ENCODE data around the gene ATRNL1. TPM values are rescaled to one million over a fixed set of nuclear protein-coding genes. Genes with fewer than 3 reads are reported as not detected.

ATRNL1 gene
- total RNA-seq, 4 donors from 2014 or later: 0.93 to 19.0 (median 8.7) TPM

DNA sequence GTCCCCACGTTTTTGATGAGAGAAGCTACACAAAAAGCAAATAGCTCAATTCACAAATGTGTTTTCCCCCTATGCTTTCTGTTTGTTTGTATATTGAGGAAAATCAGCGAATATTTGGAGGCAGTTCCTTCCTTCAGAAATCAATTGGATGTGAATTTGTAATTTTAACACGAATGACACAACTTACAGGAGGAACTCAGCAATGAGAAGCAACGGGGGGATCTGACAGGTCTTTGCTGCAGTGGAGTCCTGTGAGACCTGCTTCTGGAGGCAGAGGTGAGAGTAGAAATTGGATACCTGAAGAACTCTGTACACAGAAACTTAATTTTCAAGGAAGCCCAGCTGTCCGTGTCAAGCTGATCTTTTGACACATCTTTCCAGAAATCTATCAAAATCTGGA lies 809.4 kb downstream of the ATRNL1 start:
- ATAC-seq: no peak
- 67 to 74% methylated on average over 5 of the region's 5 CpGs for WGBS, 2 donors (ENCODE audit: low coverage in 1 of 2)
- no peaks in the 10 kb centered on the region for H3K4me1 ChIP-seq
- no peaks in the 10 kb centered on the region for H3K27me3 ChIP-seq
- H3K4me3 ChIP-seq: no peak overlapping the region
- TF ChIP-seq EP300 (IDR thresholded peaks at IDR 0.05) (no peak), POLR2AphosphoS5 (IDR thresholded peaks at IDR 0.05) (no peak), POLR2A (IDR thresholded peaks at IDR 0.05) (no peak)
- TF ChIP-seq, protein P1, sequence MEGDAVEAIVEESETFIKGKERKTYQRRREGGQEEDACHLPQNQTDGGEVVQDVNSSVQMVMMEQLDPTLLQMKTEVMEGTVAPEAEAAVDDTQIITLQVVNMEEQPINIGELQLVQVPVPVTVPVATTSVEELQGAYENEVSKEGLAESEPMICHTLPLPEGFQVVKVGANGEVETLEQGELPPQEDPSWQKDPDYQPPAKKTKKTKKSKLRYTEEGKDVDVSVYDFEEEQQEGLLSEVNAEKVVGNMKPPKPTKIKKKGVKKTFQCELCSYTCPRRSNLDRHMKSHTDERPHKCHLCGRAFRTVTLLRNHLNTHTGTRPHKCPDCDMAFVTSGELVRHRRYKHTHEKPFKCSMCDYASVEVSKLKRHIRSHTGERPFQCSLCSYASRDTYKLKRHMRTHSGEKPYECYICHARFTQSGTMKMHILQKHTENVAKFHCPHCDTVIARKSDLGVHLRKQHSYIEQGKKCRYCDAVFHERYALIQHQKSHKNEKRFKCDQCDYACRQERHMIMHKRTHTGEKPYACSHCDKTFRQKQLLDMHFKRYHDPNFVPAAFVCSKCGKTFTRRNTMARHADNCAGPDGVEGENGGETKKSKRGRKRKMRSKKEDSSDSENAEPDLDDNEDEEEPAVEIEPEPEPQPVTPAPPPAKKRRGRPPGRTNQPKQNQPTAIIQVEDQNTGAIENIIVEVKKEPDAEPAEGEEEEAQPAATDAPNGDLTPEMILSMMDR (IDR thresholded peaks at IDR 0.05): no peak
- H3K9me3 ChIP-seq: no peaks in the 10 kb centered on the region
- no peaks in the 10 kb centered on the region for H3K36me3 ChIP-seq
- no peak overlapping the region for H3K27ac ChIP-seq

DNA sequence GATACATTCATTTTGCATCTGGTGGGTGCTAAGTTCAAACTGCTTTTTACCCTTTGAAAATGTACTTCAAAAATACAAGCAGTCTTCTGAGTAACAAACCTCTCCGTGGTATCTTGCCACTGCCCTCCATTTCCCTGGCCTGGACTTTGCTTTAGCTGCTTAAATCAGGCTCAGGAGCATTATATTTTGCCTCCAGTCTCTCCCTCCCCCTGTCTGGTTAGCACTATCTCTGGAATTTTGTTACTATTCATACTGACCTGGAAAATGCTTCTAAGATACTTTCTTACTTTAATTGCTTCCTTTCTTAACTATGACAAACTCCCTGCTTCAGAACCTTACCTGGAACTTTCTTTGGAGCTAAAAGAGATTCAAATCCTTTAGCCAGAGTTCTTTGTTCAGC lies 810.0 kb downstream of the ATRNL1 start:
- TF ChIP-seq EP300 (IDR thresholded peaks at IDR 0.05): no peak
- no peak for TF ChIP-seq POLR2AphosphoS5 (IDR thresholded peaks at IDR 0.05)
- no peak for TF ChIP-seq POLR2A (IDR thresholded peaks at IDR 0.05)
- TF ChIP-seq, protein P1 (IDR thresholded peaks at IDR 0.05): no peak
- 25 to 50% methylated on average over 1 of the region's 1 CpG for WGBS, 2 donors (ENCODE audit: low coverage in 1 of 2)
- ATAC-seq: no peak

DNA sequence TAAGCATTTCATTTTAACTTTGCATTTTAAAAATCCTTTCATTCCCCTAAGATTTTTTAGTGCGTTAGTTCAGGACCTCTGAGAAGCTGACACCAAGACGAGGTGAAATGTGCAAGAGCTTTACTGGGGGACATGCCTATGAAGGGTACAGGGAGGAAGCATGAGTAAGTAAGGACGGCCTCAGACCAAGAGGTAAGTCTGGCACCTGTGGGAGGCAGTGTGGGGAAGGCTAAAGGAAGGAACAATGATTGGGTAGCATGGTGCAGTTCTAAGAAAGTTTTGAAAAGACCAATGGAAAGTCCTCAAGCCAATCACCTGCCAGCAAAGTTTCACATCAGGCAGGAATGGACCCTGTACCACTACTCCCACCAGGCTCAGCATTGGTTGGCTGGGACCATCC lies 810.7 kb downstream of the ATRNL1 start:
- WGBS, 2 donors (ENCODE audit: low coverage in 1 of 2): 85 to 100% methylated on average over 3 of the region's 3 CpGs
- ATAC-seq: no peak
- H3K27ac ChIP-seq: no peak overlapping the region
- no peaks in the 10 kb centered on the region for H3K36me3 ChIP-seq
- H3K27me3 ChIP-seq: no peaks in the 10 kb centered on the region
- H3K4me1 ChIP-seq: no peaks in the 10 kb centered on the region
- TF ChIP-seq POLR2AphosphoS5 (IDR thresholded peaks at IDR 0.05): no peak
- TF ChIP-seq POLR2A (IDR thresholded peaks at IDR 0.05): no peak
- TF ChIP-seq EP300 (IDR thresholded peaks at IDR 0.05): no peak
- TF ChIP-seq, protein P1 (IDR thresholded peaks at IDR 0.05): no peak
- no peak overlapping the region for H3K4me3 ChIP-seq
- no peaks in the 10 kb centered on the region for H3K9me3 ChIP-seq

More for the DNA sequence above, 810.0 kb downstream of the ATRNL1 start:
- H3K4me3 ChIP-seq: no peak overlapping the region
- H3K27ac ChIP-seq: no peak overlapping the region
- H3K27me3 ChIP-seq: no peaks in the 10 kb centered on the region
- H3K4me1 ChIP-seq: no peaks in the 10 kb centered on the region
- no peaks in the 10 kb centered on the region for H3K36me3 ChIP-seq
- H3K9me3 ChIP-seq: no peaks in the 10 kb centered on the region

DNA sequence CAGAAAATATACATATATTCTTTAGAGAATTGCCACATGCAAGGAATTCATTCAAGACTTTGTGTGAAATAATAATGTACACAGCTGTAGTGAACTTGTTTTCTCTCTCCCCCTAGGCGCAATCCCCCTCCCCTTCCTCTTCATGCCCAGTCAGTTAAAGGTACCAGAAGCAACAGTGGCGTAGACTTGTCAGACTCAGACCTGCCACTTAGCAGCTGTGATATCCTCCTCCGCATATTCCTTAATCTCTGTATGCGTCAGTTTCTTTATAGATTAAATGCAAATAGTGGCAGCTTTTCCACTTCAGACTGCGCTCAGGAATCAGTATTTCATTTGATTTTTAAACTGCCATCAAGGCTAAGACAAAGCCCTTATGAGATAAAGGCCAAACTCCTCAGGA lies 815.9 kb downstream of the ATRNL1 start:
- Histone ChIP-seq H3K4me3 (no peak overlapping the region), H3K27me3 (no peaks in the 10 kb centered on the region), H3K27ac (no peak overlapping the region), H3K4me1 (no peaks in the 10 kb centered on the region), H3K9me3 (no peaks in the 10 kb centered on the region), H3K36me3 (no peaks in the 10 kb centered on the region)
- 85 to 100% methylated on average over 2 to 5 of the region's 5 CpGs for WGBS, 2 donors (ENCODE audit: low coverage in 1 of 2)
- TF ChIP-seq EP300 (IDR thresholded peaks at IDR 0.05) (no peak), POLR2AphosphoS5 (IDR thresholded peaks at IDR 0.05) (no peak), POLR2A (IDR thresholded peaks at IDR 0.05) (no peak)
- TF ChIP-seq, protein P1 (IDR thresholded peaks at IDR 0.05): no peak
- ATAC-seq: no peak

DNA sequence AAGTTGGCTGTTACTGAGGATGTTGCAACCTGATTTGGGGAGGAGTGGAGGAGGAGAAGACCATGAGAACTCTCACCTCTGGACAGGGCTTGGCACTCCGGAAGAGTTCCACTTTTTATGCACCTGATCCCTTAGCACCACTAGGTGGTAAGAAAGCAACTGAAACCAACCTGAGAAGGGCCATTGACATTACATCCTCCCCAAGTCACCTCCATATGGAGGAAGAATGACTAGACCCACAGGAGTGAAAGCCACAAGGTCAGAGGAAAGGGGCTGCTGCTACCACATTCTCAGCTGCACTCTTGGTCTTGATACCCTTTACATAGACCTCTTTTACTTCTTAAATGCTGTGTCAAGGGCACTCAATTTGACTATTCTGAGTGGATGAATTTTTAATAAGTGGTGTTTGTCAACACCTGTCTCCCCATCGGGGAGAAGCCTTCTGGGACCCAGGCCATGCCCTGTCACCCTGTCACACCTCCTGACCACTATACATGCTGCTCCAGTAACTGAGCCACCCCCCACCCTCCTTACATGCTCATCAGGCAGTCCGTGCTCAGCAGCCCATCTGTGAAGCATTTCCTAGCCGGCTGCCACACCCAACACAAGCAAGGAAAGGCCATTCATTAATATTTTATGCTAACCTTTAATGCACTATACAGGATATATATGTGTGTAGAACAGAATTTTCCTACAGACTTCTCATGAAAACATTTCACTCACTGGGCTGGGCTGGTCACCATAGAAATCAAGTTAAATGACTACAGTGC lies 817.0 kb downstream of the ATRNL1 start:
- Histone ChIP-seq H3K9me3 (no peaks in the 10 kb centered on the region), H3K27me3 (no peaks in the 10 kb centered on the region), H3K36me3 (no peaks in the 10 kb centered on the region), H3K27ac (no peak overlapping the region), H3K4me1 (no peaks in the 10 kb centered on the region), H3K4me3 (no peak overlapping the region)
- TF ChIP-seq POLR2A (IDR thresholded peaks at IDR 0.05) (no peak), EP300 (IDR thresholded peaks at IDR 0.05) (no peak), POLR2AphosphoS5 (IDR thresholded peaks at IDR 0.05) (no peak)
- TF ChIP-seq, protein P1 (IDR thresholded peaks at IDR 0.05): no peak
- no peak for ATAC-seq
- 80 to 97% methylated on average over 3 of the region's 4 CpGs for WGBS, 2 donors (ENCODE audit: low coverage in 1 of 2)
